LNCaP clone FGC (cell line): ENCODE measurements around the gene VRK3.

Experiments
- DNase-seq: peaks from one replicate; pipeline ENCODE4 v3.0.0-alpha.2; 2011; ENCODE audit warnings: low read depth
- H3K4me3 ChIP-seq: 2 replicates; pipeline ENCODE4 v1.5.1; 2011; ENCODE audit warnings: mild to moderate bottlenecking, low read depth, low read length, control low read depth
- CTCF ChIP-seq: IDR thresholded peaks from 2 replicates; pipeline ENCODE4 v1.5.1; 2012; ENCODE audit warnings: mild to moderate bottlenecking; ENCODE audit not compliant: control insufficient read depth, insufficient read depth; ENCODE audit errors: extremely low read depth

VRK3 gene

DNA sequence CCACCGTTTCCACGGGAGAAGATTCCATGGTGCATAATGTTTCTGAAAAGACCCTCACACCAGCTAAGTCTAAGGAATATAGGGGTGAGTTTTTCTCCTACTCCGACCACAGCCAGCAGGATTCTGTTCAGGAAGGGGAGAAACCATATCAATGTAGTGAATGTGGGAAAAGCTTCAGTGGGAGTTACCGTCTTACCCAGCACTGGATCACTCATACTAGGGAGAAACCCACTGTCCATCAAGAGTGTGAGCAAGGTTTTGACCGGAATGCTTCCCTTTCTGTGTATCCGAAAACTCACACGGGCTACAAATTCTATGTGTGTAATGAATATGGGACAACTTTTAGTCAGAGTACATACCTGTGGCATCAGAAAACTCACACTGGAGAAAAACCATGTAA is 19.8 kb upstream of the VRK3 start:
- TF ChIP-seq CTCF = no peak
- DNase-seq = no peak
- no peak overlapping the region for H3K4me3 ChIP-seq

- TF ChIP-seq CTCF = no peak
- no peak overlapping the region for H3K4me3 ChIP-seq
- DNase-seq = no peak
These were observed 18.8 kb upstream of the VRK3 start for GRCh38 chr19:50043967-50044366.

GRCh38 chr19:50042363-50043024 is 17.3 kb upstream of the VRK3 start:
- no peak overlapping the region for H3K4me3 ChIP-seq
- no peak for TF ChIP-seq CTCF
- no peak for DNase-seq

DNA sequence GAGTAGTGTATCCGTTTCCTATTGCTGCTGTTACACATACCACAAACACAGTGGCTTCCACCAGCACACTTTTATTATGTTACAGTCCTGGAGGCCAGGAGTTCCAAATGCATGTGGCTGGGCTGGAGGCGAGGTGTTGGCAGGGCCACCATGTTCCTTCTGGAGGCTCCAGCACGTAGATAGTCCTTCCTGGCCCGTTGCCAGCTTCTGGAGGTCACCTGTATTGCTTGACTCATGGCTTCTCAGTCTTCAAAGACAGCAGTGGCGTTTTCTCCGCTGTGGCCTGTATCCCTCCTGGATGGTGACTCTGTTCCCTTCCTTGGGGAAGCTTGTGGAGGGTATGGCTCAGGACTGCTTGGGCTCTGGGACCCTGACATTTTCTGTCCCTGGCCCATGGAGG is 15.8 kb upstream of the VRK3 start:
- no peak for TF ChIP-seq CTCF
- DNase-seq = no peak

GRCh38 chr19:50039968-50040367 is 14.8 kb upstream of the VRK3 start:
- TF ChIP-seq CTCF = no peak
- no peak overlapping the region for H3K4me3 ChIP-seq
- no peak for DNase-seq

More for the DNA sequence above, 15.8 kb upstream of the VRK3 start:
- H3K4me3 ChIP-seq = no peak overlapping the region

DNA sequence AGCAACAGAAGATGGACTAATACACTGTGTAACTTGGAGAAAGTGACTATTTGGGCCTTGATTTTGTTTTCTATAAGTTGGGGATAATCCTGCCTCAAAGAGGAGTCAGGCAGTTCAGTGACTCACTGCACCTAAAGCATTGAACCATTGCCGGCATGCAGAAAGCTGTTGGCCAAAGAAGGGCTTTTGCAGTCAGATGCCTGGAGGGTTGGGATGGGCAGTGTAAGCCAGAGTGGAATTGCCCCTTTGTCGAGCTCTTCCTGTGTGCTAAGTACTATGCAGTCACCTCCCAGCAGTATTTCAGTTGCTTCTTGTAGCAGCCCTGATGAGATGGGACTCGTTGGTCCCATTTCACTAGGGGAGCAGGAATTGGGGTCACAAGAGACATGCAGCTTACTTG is 11.7 kb upstream of the VRK3 start:
- no peak for TF ChIP-seq CTCF
- no peak for DNase-seq
- H3K4me3 ChIP-seq = no peak overlapping the region

GRCh38 chr19:50030937-50031336 is 5.8 kb upstream of the VRK3 start:
- H3K4me3 ChIP-seq = no peak overlapping the region
- TF ChIP-seq CTCF = no peak
- DNase-seq = no peak
